ENCODE results near the gene PRKACB. TPM values are rescaled to one million over a fixed set of nuclear protein-coding genes. Genes with fewer than 3 reads are reported as not detected.

Gene PRKACB
- total RNA-seq, 1 donor from 2014 or later, result 34.9 TPM

DNA sequence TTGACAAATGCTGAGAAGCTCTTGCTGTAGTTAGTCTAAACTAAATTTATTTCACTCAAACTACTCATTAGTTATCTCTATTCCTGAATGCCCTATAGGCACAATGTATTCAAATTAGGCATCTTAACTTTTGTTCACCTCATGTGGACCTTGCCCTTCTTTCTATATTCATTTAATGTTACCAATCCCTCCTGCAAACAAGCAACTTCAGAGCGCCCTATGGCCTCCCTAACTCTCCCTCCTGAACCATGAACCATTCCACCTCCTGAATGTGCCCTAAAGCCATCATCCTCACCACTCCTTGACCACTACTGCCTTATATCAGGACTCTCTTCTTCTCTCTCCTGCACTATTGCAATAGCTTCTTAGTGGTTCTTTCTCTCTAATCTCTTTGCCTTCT is 122.7 kb downstream of the PRKACB start:
- H3K4me1 ChIP-seq, result no peaks in the 10 kb centered on the region
- intact Hi-C loops (cut with micrococcal nuclease), result no loop called here
- no peak overlapping the region for H3K27ac ChIP-seq (replicated peaks)
- no peaks in the 10 kb centered on the region for H3K36me3 ChIP-seq
- no peak for DNase-seq
- H3K27me3 ChIP-seq (ENCODE audit: low read depth), result no peaks in the 10 kb centered on the region
- TF ChIP-seq, protein P1, sequence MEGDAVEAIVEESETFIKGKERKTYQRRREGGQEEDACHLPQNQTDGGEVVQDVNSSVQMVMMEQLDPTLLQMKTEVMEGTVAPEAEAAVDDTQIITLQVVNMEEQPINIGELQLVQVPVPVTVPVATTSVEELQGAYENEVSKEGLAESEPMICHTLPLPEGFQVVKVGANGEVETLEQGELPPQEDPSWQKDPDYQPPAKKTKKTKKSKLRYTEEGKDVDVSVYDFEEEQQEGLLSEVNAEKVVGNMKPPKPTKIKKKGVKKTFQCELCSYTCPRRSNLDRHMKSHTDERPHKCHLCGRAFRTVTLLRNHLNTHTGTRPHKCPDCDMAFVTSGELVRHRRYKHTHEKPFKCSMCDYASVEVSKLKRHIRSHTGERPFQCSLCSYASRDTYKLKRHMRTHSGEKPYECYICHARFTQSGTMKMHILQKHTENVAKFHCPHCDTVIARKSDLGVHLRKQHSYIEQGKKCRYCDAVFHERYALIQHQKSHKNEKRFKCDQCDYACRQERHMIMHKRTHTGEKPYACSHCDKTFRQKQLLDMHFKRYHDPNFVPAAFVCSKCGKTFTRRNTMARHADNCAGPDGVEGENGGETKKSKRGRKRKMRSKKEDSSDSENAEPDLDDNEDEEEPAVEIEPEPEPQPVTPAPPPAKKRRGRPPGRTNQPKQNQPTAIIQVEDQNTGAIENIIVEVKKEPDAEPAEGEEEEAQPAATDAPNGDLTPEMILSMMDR (IDR thresholded peaks at IDR 0.05; ENCODE audit: borderline replicate concordance), result no peak
- no peak overlapping the region for H3K4me3 ChIP-seq
- no peaks in the 10 kb centered on the region for H3K9me3 ChIP-seq (replicated peaks)

DNA sequence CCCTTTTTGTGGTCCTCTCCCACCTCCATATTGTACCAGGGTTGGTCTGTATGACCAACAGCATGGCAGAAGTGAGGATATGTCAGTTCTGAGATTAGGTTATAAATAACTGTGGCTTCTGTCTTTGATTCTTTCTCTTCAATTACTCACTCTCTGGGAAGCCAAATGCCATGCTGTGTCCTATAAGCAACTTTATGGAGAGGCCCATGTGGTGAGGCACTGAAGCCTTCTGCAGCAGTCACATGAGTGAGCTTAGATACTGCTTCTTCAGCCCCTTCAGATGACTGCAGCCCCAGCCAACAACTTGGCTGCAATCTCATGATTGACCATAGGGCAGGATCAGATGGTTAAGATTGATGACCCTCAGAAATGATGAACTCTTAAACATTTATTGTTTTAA is 123.4 kb downstream of the PRKACB start:
- Histone ChIP-seq H3K9me3 (replicated peaks) (no peaks in the 10 kb centered on the region), H3K4me1 (no peaks in the 10 kb centered on the region), H3K4me3 (no peak overlapping the region), H3K36me3 (no peaks in the 10 kb centered on the region), H3K27ac (replicated peaks) (no peak overlapping the region), H3K27me3 (ENCODE audit: low read depth) (no peaks in the 10 kb centered on the region)
- intact Hi-C loops (cut with micrococcal nuclease), result no loop called here
- TF ChIP-seq, protein P1 (IDR thresholded peaks at IDR 0.05; ENCODE audit: borderline replicate concordance), result no peak
- no peak for DNase-seq

DNA sequence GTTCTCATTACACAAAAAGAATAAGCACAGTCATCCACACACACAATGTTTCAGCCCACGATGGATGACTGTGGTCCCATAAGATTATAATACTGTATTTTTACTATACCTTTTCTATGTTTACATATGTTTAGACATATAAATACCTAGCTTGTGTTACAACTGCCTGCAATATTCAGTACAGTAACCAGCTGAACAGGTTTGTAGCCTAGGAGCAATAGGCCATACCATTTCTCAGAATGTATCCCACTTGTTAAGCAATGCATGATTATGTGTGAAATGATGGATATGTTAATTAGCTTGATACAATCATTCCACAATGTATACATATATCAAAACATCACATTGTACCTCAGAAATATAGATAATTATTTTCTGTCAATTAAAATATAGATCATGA is 124.3 kb downstream of the PRKACB start:
- TF ChIP-seq, protein P1 (IDR thresholded peaks at IDR 0.05; ENCODE audit: borderline replicate concordance), result no peak
- no peaks in the 10 kb centered on the region for H3K9me3 ChIP-seq (replicated peaks)
- H3K27ac ChIP-seq (replicated peaks), result no peak overlapping the region
- no peaks in the 10 kb centered on the region for H3K4me1 ChIP-seq
- no peaks in the 10 kb centered on the region for H3K27me3 ChIP-seq (ENCODE audit: low read depth)
- no peak for DNase-seq
- H3K4me3 ChIP-seq, result no peak overlapping the region
- intact Hi-C loops (cut with micrococcal nuclease), result no loop called here
- H3K36me3 ChIP-seq, result no peaks in the 10 kb centered on the region

DNA sequence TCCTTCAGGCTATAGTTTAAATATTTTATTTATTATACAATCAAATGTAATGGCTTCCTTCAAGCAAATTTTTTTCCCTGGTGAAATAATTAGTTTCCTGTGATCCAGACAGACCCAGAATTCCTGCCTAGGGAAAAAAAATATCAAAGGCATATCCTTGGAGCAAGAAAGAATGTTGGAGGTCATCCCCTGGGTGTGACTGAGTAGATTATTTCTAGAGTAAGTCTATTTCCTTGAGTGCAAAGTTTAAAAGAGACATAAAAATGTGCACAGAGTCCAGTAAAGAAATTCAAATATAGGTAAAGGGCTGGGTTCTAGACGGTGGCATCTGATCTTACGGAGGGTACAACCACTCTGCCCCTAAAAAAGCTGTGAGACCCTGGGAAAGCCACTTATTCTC is 125.2 kb downstream of the PRKACB start:
- H3K4me3 ChIP-seq, result no peak overlapping the region
- TF ChIP-seq, protein P1 (IDR thresholded peaks at IDR 0.05; ENCODE audit: borderline replicate concordance), result no peak
- no peak overlapping the region for H3K27ac ChIP-seq (replicated peaks)
- H3K9me3 ChIP-seq (replicated peaks), result no peaks in the 10 kb centered on the region
- no peaks in the 10 kb centered on the region for H3K36me3 ChIP-seq
- no peaks in the 10 kb centered on the region for H3K4me1 ChIP-seq
- no peak for DNase-seq
- intact Hi-C loops (cut with micrococcal nuclease), result no loop called here
- H3K27me3 ChIP-seq (ENCODE audit: low read depth), result no peaks in the 10 kb centered on the region

DNA sequence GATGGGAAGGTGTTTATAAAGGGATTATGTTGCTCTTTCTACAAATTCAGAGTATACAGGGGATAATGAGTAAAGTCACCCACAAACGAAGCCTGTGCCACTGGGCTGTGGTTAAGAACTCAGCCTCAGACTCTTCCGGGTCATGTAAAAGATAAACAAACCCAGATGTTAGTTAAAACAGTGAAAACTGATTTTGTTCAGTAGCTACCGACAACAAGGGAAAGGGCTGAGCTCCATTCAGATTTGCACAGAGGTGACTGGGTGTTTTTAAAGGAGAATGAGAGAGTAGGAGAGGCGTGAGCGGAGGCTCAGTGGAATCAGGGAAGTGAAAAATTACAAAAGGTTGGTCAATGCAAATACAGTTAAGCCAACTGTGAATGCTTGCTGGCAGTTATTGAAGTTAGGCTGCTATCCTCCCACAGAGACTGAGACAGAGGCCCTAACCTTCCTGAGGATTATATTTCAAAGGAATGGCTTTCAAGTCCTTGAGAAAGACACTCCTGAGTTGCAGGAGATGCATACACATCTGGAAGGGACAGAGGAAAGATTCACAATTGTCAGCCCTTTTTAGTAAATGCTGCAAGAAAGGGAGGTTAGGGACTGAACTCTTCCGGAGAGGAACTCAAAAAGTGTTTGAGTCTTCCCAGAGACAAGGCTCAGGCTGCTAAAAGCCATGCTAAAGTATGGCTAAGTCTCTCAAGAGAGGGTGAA is 127.5 kb downstream of the PRKACB start:
- DNase-seq, result no peak
- TF ChIP-seq, protein P1 (IDR thresholded peaks at IDR 0.05; ENCODE audit: borderline replicate concordance), result no peak
- H3K9me3 ChIP-seq (replicated peaks), result no peaks in the 10 kb centered on the region
- no peaks in the 10 kb centered on the region for H3K4me1 ChIP-seq
- no peak overlapping the region for H3K4me3 ChIP-seq
- intact Hi-C loops (cut with micrococcal nuclease), result no loop called here
- no peak overlapping the region for H3K27ac ChIP-seq (replicated peaks)
- H3K36me3 ChIP-seq, result no peaks in the 10 kb centered on the region
- no peaks in the 10 kb centered on the region for H3K27me3 ChIP-seq (ENCODE audit: low read depth)
